GM12801 (cell line): Measurements from ENCODE around the gene GINS1.

ENCODE experiments used
- CTCF ChIP-seq: IDR thresholded peaks from one replicate; pipeline ENCODE4 v1.5.1; 2011; ENCODE audit warnings: control low read depth; ENCODE audit not compliant: insufficient read length; ENCODE audit errors: extremely low read depth

GINS1 gene

GRCh38 chr20:25487306-25487705, 79.8 kb downstream of the GINS1 start:
- no peak for TF ChIP-seq CTCF

- TF ChIP-seq CTCF = no peak
Observed at GRCh38 chr20:25487975-25488374, 80.5 kb downstream of the GINS1 start.

- no peak for TF ChIP-seq CTCF
Observed at GRCh38 chr20:25489221-25489871, 81.9 kb downstream of the GINS1 start.

- TF ChIP-seq CTCF = no peak
Observed at GRCh38 chr20:25490656-25491445, 83.4 kb downstream of the GINS1 start.

- TF ChIP-seq CTCF = no peak
Observed at GRCh38 chr20:25491446-25492038, 84.1 kb downstream of the GINS1 start.

GRCh38 chr20:25493137-25493536, 85.7 kb downstream of the GINS1 start:
- TF ChIP-seq CTCF = no peak

GRCh38 chr20:25493748-25494505, 86.5 kb downstream of the GINS1 start:
- TF ChIP-seq CTCF = no peak
